Cardiac muscle cell (in vitro differentiated cells and primary cell): ENCODE measurements around the gene CEMIP2. TPM values are rescaled to one million over a fixed set of nuclear protein-coding genes. Genes with fewer than 3 reads are reported as not detected.

Source experiments
- DNase-seq, 2 donors: peaks; one replicate each; pipeline versions ENCODE4 v3.0.0 to v3.0.0-alpha.2; 2010 to 2017; ENCODE audit warnings: low read depth in 1 of 2, low spot score in 1 of 2
- H3K27ac ChIP-seq: fragments of 200-600 bp; sonication (generic); 2 replicates; pipeline ENCODE4 v1.5.1; 2016
- H3K27me3 ChIP-seq: fragments of 200-600 bp; sonication (generic); 2 replicates; pipeline ENCODE4 v1.6.0; 2016; ENCODE audit warnings: control low read depth
- H3K36me3 ChIP-seq: fragments of 200-600 bp; sonication (generic); 2 replicates; pipeline ENCODE4 v1.5.1; 2016; ENCODE audit warnings: control low read depth
- H3K4me1 ChIP-seq: fragments of 200-600 bp; sonication (generic); 2 replicates; pipeline ENCODE4 v1.8.1; 2017; ENCODE audit warnings: low read depth, mild to moderate bottlenecking, mixed run types
- H3K4me3 ChIP-seq: fragments of 200-600 bp; sonication (generic); 2 replicates; pipeline ENCODE4 v1.5.1; 2016; ENCODE audit warnings: mild to moderate bottlenecking
- H3K9me3 ChIP-seq: fragments of 200-600 bp; sonication (generic); 2 replicates; pipeline ENCODE4 v1.5.1; 2017; ENCODE audit warnings: low read depth, mild to moderate bottlenecking, control low read depth
- polyA plus RNA-seq: library from polyadenylated mRNA; unstranded; fragments of >200 nt; fragmentation: Nextera tagmentation; extraction: Ambion mirVana; gene quantifications from 2 replicates; pipeline ENCODE4 v1.2.1, GENCODE V29; 2016
- total RNA-seq: library from RNA; depleted of rRNA; stranded (reverse); fragments of >200 nt; gene quantifications from 2 replicates; pipeline ENCODE4 v1.2.3, GENCODE V29; 2016
- TF ChIP-seq, protein P1 (sequence below): IDR thresholded peaks from 2 replicates; pipeline ENCODE4 v1.5.1; 2012; ENCODE audit warnings: low read depth, mild to moderate bottlenecking, low read length

The CEMIP2 gene
- total and polyA plus RNA-seq, 2 experiments from 2014 or later = 15.9 to 16.5 TPM

- Histone ChIP-seq H3K36me3 (no peaks in the 10 kb centered on the region), H3K4me1 (peaks cover 8% of the 10 kb centered on the region), H3K27ac (no peak overlapping the region), H3K9me3 (no peaks in the 10 kb centered on the region), H3K4me3 (no peak overlapping the region), H3K27me3 (no peaks in the 10 kb centered on the region)
- TF ChIP-seq, protein P1, sequence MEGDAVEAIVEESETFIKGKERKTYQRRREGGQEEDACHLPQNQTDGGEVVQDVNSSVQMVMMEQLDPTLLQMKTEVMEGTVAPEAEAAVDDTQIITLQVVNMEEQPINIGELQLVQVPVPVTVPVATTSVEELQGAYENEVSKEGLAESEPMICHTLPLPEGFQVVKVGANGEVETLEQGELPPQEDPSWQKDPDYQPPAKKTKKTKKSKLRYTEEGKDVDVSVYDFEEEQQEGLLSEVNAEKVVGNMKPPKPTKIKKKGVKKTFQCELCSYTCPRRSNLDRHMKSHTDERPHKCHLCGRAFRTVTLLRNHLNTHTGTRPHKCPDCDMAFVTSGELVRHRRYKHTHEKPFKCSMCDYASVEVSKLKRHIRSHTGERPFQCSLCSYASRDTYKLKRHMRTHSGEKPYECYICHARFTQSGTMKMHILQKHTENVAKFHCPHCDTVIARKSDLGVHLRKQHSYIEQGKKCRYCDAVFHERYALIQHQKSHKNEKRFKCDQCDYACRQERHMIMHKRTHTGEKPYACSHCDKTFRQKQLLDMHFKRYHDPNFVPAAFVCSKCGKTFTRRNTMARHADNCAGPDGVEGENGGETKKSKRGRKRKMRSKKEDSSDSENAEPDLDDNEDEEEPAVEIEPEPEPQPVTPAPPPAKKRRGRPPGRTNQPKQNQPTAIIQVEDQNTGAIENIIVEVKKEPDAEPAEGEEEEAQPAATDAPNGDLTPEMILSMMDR = no peak
- no peak for DNase-seq
These were observed 133.6 kb downstream of the CEMIP2 start for GRCh38 chr9:71634752-71635151.

Other genes with a start within 250 kb of the CEMIP2 start
- 19.6 and 26.9 TPM in 2 replicates for gene ABHD17B, start 142.7 kb upstream of the CEMIP2 start, total RNA-seq
- gene ABHD17B, start 142.7 kb upstream of the CEMIP2 start, polyA plus RNA-seq = 28.2 and 36.1 TPM in 2 replicates
- gene C9orf85, start 143.1 kb upstream of the CEMIP2 start, total RNA-seq = 13.6 and 16.8 TPM in 2 replicates
- gene C9orf85, start 143.1 kb upstream of the CEMIP2 start, polyA plus RNA-seq = 16.7 and 21.8 TPM in 2 replicates